Inflammatory macrophage (primary cell): ENCODE data around the gene AGTPBP1.
"Not testable (repeated sequence)": the region's sequence is repeated elsewhere in the genome, so short reads cannot be mapped to it uniquely, and the experiment has no call there.

Experiments used
- DNase-seq, 2 donors: peaks; one replicate each; pipeline ENCODE4 v3.0.0-alpha.2; 2020 to 2022

The AGTPBP1 gene

GRCh38 chr9:85630676-85631075 lies 111.1 kb downstream of the AGTPBP1 start:
- no peak for DNase-seq

DNA sequence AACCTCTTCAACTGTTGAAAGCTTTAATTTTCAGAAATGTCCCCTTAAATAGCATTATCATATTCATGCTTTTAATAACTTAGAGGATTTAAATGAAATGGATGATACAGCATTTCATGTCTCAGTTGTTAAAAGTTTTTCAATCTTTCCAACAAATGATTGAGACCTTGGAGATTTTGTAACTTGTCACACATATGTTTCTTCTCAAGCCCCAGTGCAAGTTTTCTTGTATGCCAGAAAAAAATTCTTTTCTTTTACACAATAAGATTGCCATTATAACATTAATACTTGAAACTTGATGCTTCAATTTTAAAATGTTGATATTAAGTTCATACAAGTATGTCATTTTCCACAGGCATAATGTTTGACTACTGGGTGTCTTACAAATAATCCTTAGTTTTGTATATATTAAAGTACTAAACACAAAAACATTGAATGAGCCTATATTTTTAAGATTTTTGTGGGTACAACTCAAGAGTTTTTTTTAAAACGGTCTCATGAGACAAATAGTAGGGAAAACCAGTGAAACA lies 124.5 kb downstream of the AGTPBP1 start:
- DNase-seq = no peak

DNA sequence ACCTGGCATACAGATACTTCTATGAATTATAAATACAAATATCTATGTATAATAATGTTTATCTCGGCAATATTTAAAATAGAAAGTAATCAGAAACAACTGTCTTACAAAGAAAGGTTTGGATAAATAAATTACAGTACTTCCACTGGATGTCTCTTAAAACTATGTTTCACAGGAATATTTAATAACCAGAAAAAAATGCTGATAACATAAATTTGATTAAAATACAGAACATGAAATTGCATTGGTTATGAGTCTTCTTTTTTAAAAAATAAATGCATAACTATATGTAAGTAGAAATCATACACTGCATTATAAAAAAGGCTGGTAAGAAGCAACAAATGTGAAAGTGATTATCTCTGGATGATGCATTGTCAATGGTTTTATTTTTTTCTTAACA lies 126.0 kb downstream of the AGTPBP1 start:
- DNase-seq = no peak

GRCh38 chr9:85610074-85610860 lies 131.5 kb downstream of the AGTPBP1 start:
- DNase-seq = peak; percentile 55 to 60

GRCh38 chr9:85605905-85606304 lies 135.8 kb downstream of the AGTPBP1 start:
- no peak for DNase-seq

DNA sequence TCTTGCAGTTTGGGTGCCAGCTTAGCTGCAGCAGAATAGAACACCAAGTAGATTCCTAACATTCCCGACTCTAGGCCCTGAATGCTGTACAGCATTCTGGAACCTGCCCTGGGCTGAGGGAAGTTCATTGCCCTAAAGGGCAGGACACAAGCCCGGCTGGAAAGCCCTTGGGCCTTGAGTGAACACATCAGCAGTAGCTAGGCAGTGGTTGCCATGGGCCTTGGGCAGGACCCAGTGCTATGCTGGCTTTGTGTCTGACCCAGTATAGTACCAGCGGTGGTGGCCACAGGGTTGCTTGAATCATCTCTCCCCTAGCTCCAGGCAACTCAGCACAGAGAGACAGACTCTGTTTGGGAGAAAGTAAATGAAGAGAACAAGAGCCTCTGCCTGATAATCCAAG lies 137.8 kb downstream of the AGTPBP1 start:
- no peak for DNase-seq

GRCh38 chr9:85602742-85603141 lies 139.0 kb downstream of the AGTPBP1 start:
- DNase-seq = no peak

DNA sequence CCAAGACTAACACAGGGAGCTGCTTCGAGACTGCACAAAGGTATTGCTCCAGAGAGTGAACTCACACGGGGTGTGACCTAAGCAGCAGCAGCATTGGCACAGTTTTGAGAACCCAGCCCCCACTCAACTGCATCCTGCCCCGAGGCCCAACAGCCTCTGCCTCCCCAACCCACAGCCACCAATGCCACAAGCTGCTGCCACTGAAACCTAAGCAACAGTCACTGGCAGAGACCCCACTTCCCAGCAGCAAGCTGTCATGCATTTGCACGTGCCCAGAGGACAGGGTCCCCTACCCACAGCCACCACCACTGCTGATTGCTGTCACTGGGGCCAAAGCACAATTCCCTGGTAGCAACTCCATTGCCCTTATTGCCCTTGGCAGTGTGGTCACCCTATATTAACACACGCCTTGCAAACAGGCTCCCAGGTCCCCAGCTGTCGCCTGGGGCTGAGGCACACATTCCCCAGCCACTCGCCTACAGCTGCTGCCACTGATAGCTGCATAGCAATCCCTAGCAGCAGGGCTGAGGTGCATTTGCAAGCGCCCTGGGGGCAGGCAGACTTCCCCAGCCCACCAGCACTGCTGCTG lies 141.0 kb downstream of the AGTPBP1 start:
- no peak for DNase-seq

DNA sequence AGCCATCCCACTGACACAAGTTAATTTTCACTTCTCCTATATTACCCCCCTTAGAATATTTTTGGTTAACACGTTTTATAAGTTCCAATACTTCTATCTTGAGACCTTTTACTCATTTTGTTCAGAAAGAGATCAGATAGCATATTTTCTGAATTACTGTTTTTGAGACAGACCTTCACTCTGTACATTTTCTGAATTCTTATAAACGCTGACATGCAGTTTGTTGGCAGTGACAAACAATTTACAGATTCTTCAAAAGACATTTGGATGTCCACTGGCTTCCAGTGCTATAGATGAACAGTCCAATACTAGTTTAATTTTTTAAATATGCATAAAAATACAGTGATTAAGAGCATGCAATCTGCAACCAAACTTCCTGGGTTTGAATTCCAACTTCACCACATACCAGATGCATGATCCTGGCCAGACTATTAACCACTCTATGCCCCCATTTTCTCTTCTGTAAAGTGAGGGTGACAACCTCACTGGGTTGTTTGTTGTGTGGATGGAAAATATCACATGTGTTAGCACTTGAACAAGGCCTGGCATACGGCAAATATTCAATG lies 142.1 kb downstream of the AGTPBP1 start:
- DNase-seq = no peak

GRCh38 chr9:85594316-85594715 lies 147.4 kb downstream of the AGTPBP1 start:
- DNase-seq = no peak

DNA sequence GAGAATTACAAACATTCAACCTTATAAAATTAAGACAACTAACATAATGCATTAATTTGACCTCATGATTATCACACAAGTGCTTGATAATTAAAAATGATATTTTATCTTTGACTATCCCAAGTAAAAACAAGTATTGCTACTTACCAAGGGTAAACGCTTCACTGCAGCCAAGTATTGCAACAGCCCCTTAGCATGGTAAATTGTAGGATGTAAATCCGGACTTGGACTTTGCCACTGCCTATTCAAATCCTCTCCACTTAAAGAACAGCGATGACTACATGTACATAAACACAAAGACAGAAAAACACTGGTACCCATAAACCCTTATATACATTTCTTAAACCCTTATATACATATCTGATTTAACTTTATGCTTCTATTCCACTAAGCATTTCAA lies 155.1 kb downstream of the AGTPBP1 start:
- no peak for DNase-seq

- no peak for DNase-seq
Observed at GRCh38 chr9:85577353-85577952, 164.3 kb downstream of the AGTPBP1 start.

DNA sequence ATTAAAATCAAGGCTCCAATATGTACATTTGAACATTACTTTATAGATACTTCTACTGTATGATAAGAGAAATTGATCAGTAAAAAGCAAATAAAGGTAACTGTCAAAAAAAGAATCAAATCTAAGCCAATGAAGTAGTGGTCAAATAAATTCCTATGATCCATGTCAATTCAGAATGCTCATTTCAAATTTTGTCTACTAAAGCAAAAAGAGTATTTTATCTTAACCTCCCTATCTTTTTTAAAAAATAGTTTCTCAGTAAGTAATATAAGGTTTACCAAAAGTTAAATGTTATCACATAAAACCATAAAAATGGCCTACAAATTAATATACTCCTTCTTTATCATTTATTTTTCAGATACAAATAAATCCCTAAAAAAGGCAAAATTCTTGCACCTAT lies 165.9 kb downstream of the AGTPBP1 start:
- no peak for DNase-seq

- DNase-seq = not testable (repeated sequence)
Observed at GRCh38 chr9:85573546-85573945, 168.2 kb downstream of the AGTPBP1 start.

DNA sequence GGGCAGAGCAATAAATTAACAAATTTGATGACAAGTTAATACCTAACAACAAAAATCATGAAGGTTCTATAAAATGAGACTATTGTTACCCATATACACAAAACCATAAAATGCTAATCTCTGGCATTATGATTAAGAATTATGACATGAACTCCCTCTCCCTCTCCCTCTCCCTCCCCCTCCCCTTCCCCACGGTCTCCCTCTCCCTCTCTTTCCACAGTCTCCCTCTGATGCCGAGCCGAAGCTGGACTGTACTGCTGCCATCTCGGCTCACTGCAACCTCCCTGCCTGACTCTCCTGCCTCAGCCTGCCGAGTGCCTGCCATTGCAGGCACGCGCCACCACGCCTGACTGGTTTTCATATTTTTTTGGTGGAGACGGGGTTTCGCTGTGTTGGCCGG lies 168.8 kb downstream of the AGTPBP1 start:
- DNase-seq = not testable (repeated sequence)

DNA sequence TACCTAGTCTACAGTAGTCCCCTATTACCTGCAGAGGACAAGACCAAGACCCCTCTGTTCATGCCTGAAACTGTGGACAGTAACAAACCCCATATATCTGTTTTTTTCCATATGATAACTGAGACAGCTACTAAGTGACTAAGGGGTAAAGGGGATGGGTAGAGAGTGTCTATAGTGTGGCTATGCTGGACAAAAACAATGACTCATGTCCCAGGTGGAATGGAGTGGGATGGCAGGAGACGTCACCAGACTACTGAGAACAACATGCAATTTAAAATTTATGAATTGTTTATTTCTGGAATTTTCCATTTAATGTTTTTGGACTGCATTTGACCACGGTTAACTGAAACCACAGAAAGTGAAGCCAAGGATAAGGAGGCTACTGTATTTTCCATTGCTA lies 171.8 kb downstream of the AGTPBP1 start:
- no peak for DNase-seq

DNA sequence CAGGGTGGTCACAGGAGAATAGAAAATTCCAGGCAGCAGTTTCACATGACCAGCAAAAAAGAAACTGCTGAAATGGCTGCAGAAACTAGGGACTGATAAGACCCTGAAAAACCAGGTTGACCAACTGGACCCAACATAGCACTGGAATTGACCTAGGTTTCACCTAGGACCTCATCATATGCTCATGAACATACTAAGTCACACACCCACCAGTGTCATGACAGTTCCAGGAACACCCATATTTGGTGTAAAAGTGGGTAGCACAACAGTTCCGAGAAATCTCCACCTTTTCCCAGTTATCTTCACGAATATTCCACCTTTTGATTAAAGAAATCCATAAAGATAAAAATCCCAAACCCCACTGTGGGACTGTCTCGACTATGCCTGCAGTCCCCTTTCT lies 182.2 kb downstream of the AGTPBP1 start:
- no peak for DNase-seq

GRCh38 chr9:85554349-85554748 lies 187.4 kb downstream of the AGTPBP1 start:
- DNase-seq = no peak

DNA sequence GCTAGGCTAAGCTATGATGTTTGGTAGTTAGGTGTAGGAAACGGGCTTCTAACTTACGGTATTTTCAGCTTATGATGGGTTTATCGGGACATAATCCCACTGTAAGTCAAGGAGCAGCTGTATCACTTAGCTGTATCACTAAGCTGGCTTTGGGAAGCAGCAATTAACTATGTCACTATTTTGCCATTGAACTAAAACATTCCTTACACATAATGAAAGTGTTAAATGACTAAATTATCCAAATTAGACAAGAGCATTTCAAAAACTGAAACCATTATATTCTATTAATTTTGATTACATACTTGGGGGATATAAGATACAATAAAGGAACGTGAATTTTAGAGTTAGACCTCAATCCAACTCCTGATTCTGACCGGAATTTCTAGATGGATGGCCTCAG lies 188.3 kb downstream of the AGTPBP1 start:
- DNase-seq = no peak

- no peak for DNase-seq
Observed at GRCh38 chr9:85547599-85547998, 194.2 kb downstream of the AGTPBP1 start.

DNA sequence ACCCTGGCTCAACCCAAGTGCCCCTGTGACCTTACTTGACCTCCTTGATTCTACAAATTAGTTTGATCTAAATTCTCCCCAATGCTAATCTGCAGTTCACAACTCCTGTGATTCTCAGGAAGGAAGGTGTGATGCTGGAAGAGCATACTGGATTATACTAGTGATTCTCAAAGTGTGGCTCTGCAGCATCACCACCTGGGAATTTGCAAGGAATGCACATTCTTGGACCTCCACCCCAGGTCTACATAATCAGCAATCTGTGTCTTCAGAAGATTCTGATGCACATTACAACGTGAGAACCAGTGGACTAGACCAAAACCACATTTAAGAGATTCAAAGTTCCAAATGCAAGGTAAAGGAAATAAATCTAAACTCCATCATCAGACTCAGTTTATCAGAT lies 198.6 kb downstream of the AGTPBP1 start:
- no peak for DNase-seq

DNA sequence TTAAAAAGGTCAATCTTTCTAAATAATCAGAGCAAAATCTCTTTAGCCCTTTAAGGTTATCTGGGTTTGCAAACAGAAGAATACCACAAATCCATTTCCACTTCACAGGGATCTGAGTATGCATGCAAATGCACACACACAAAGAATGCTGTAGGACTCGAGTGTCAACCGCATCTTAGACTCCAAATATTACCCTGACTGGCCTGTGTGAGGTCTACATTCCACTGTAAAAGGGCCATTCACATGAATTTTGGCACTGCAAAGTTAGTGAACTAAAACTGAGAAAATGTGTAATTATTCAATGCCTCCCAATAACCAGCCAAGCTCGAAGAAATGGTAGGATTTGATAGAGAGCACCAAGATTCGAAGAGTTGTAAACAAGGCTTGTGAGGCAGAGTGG lies 199.9 kb downstream of the AGTPBP1 start:
- DNase-seq = no peak

GRCh38 chr9:85536514-85536913 lies 205.2 kb downstream of the AGTPBP1 start:
- DNase-seq = no peak

GRCh38 chr9:85536076-85536475 lies 205.7 kb downstream of the AGTPBP1 start:
- DNase-seq = no peak
